Loucy (cell line): Measurements from ENCODE around the gene FAM131B.

Source experiments
- H2AFZ ChIP-seq: fragments of 200-600 bp; sonication (generic); 2 replicates; pipeline ENCODE4 v1.6.0; 2016; ENCODE audit warnings: antibody characterized with exemption, mild to moderate bottlenecking, low read length, moderate library complexity
- H3F3A ChIP-seq: fragments of 200-600 bp; 2 replicates; pipeline ENCODE4 v1.6.0; 2016; ENCODE audit warnings: antibody characterized with exemption, low read depth, mild to moderate bottlenecking
- H3K27me3 ChIP-seq: fragments of 200-600 bp; sonication (generic); 2 replicates; pipeline ENCODE4 v1.6.1; 2014; ENCODE audit warnings: low read length, mild to moderate bottlenecking; ENCODE audit not compliant: insufficient read depth, poor library complexity, severe bottlenecking
- H3K36me3 ChIP-seq: fragments of 200-600 bp; sonication (generic); 2 replicates; pipeline ENCODE4 v1.6.1; 2016; ENCODE audit warnings: low read length; ENCODE audit not compliant: insufficient read depth
- H3K4me1 ChIP-seq: fragments of 200-600 bp; sonication (generic); 2 replicates; pipeline ENCODE4 v1.5.1; 2014; ENCODE audit warnings: low read length, mild to moderate bottlenecking; ENCODE audit not compliant: insufficient read depth, poor library complexity, severe bottlenecking
- H3K4me2 ChIP-seq: fragments of 200-600 bp; sonication (generic); 2 replicates; pipeline ENCODE4 v1.6.0; 2014; ENCODE audit warnings: antibody characterized with exemption, low read length, low read depth, mild to moderate bottlenecking; ENCODE audit not compliant: poor library complexity, severe bottlenecking
- H3K4me3 ChIP-seq: fragments of 200-600 bp; sonication (generic); 2 replicates; pipeline ENCODE4 v1.5.1; 2014; ENCODE audit warnings: low read length, mild to moderate bottlenecking, mixed read lengths; ENCODE audit not compliant: poor library complexity, severe bottlenecking
- H3K79me2 ChIP-seq: fragments of 200-600 bp; sonication (generic); 2 replicates; pipeline ENCODE4 v1.6.1; 2014; ENCODE audit warnings: low read length; ENCODE audit not compliant: insufficient read depth
- H3K9ac ChIP-seq: fragments of 200-600 bp; sonication (generic); 2 replicates; pipeline ENCODE4 v1.6.0; 2014; ENCODE audit warnings: mild to moderate bottlenecking, low read depth, low read length, moderate library complexity; ENCODE audit not compliant: poor library complexity, severe bottlenecking
- H3K9me2 ChIP-seq: fragments of 200-600 bp; sonication (generic); replicated peaks from 2 replicates; pipeline ENCODE4 v1.6.1; 2016; ENCODE audit warnings: low read depth, low read length, mixed read lengths
- H3K9me3 ChIP-seq: fragments of 200-600 bp; sonication (generic); 2 replicates; pipeline ENCODE4 v1.6.1; 2014; ENCODE audit warnings: mild to moderate bottlenecking, antibody characterized with exemption, low read length, low read depth; ENCODE audit not compliant: insufficient read depth
- H4K20me1 ChIP-seq: fragments of 200-600 bp; sonication (generic); 2 replicates; pipeline ENCODE4 v1.6.0; 2014; ENCODE audit warnings: antibody characterized with exemption, low read length, mild to moderate bottlenecking; ENCODE audit not compliant: insufficient read depth, poor library complexity, severe bottlenecking
- EZH2phosphoT487 ChIP-seq: fragments of 200-600 bp; IDR thresholded peaks from 2 replicates; pipeline ENCODE4 v1.6.1; 2018; ENCODE audit warnings: antibody characterized with exemption, mild to moderate bottlenecking, moderate library complexity, borderline replicate concordance
- TF ChIP-seq, protein P1 (sequence below): fragments of 200-600 bp; sonication (generic); conservative IDR thresholded peaks from 2 replicates; pipeline ENCODE4 v1.5.1; 2014; ENCODE audit warnings: mild to moderate bottlenecking, antibody characterized with exemption, low read length

The FAM131B gene

GRCh38 chr7:143334244-143334643 lies 28.3 kb downstream of the FAM131B start:
- H3F3A ChIP-seq: no peaks in the 10 kb centered on the region
- no peak overlapping the region for H3K9ac ChIP-seq
- no peak overlapping the region for H3K4me3 ChIP-seq
- no peaks in the 10 kb centered on the region for H3K4me1 ChIP-seq
- no peak overlapping the region for H3K4me2 ChIP-seq
- H3K27me3 ChIP-seq: no peaks in the 10 kb centered on the region
- no peaks in the 10 kb centered on the region for H4K20me1 ChIP-seq
- TF ChIP-seq, protein P1, sequence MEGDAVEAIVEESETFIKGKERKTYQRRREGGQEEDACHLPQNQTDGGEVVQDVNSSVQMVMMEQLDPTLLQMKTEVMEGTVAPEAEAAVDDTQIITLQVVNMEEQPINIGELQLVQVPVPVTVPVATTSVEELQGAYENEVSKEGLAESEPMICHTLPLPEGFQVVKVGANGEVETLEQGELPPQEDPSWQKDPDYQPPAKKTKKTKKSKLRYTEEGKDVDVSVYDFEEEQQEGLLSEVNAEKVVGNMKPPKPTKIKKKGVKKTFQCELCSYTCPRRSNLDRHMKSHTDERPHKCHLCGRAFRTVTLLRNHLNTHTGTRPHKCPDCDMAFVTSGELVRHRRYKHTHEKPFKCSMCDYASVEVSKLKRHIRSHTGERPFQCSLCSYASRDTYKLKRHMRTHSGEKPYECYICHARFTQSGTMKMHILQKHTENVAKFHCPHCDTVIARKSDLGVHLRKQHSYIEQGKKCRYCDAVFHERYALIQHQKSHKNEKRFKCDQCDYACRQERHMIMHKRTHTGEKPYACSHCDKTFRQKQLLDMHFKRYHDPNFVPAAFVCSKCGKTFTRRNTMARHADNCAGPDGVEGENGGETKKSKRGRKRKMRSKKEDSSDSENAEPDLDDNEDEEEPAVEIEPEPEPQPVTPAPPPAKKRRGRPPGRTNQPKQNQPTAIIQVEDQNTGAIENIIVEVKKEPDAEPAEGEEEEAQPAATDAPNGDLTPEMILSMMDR: no peak
- TF ChIP-seq EZH2phosphoT487: no peak
- H3K9me3 ChIP-seq: no peaks in the 10 kb centered on the region
- no peak overlapping the region for H2AFZ ChIP-seq
- no peaks in the 10 kb centered on the region for H3K9me2 ChIP-seq
- no peaks in the 10 kb centered on the region for H3K79me2 ChIP-seq
- no peaks in the 10 kb centered on the region for H3K36me3 ChIP-seq

DNA sequence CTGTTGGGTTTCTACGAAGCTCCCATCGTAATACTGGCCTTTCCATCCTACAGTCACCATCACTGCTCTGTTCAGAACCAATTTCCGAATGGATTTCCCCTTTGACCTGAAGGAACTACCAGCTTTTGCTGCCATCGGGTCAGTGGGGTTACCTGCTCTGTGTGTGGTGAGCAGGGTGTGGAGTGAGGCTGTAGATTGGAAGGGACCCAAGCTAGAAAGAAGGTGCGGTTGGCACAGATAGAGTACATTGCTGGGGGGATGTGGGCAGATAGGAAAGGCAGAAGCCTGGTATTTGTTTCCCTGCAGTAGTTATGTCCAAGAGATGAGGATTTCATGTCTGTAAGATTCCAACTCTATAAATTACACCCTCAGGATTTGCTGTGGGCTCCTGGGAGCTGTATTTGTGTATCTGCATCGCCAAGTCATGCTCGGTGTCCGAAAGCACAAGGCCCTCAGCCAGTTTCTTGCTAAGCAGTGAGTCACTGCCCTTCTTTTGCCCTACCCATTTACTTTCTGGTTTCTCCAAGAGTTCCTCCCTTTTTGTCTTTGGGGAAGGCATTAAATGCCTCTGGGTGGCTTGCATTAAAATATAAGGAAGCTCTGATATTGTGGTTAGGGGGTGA lies 31.2 kb downstream of the FAM131B start:
- no peaks in the 10 kb centered on the region for H3K27me3 ChIP-seq
- H3K9ac ChIP-seq: no peak overlapping the region
- no peaks in the 10 kb centered on the region for H3F3A ChIP-seq
- H3K36me3 ChIP-seq: no peaks in the 10 kb centered on the region
- TF ChIP-seq EZH2phosphoT487: no peak
- TF ChIP-seq, protein P1: no peak
- no peak overlapping the region for H2AFZ ChIP-seq
- no peak overlapping the region for H3K4me3 ChIP-seq
- H3K9me2 ChIP-seq: no peaks in the 10 kb centered on the region
- no peaks in the 10 kb centered on the region for H3K9me3 ChIP-seq
- no peaks in the 10 kb centered on the region for H4K20me1 ChIP-seq
- no peaks in the 10 kb centered on the region for H3K4me1 ChIP-seq
- no peaks in the 10 kb centered on the region for H3K79me2 ChIP-seq
- H3K4me2 ChIP-seq: no peak overlapping the region

DNA sequence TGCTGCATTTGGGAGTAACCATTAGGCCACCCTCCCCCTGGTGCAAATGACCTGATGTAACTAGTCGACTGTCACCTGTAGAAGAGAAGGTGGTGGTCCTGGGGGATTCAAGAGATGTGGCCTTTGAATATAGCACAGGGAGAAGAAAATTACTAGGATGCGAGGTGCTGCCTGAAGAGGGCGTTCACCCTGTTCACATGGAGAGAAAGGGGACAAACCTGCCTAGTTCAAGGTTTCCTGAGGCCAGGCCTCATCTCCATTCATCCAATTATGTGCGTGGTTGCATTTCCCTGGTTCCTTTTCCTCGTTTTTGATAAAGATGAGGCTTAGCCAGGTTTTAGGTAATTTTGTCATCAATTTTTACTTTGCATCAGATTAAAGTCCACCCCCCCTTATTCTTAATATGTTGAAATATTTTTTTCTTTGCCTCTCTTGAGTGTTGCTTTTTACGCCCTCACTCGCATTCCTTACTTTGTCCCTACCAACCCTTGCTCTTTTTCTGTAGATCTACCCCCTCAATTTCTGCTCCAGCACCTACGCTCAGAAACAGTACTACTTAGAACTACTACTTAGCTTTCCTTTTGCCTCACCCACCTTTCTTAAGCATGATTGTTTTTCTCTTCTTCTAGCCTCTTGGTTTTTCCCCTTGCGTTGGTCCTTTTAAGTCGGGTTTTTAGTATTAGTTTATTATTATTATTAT lies 32.9 kb downstream of the FAM131B start:
- Histone ChIP-seq H3K4me1 (no peaks in the 10 kb centered on the region), H3K9me2 (no peaks in the 10 kb centered on the region), H3K4me2 (no peak overlapping the region), H3K9ac (no peak overlapping the region), H3K79me2 (no peaks in the 10 kb centered on the region), H3K9me3 (no peaks in the 10 kb centered on the region), H3F3A (no peaks in the 10 kb centered on the region), H3K4me3 (no peak overlapping the region), H3K36me3 (no peaks in the 10 kb centered on the region), H2AFZ (no peak overlapping the region), H4K20me1 (no peaks in the 10 kb centered on the region), H3K27me3 (no peaks in the 10 kb centered on the region)
- TF ChIP-seq, protein P1: peak; percentile 64
- TF ChIP-seq EZH2phosphoT487: no peak
